Measurements from ENCODE around the gene AP1G2.

AP1G2 gene

DNA sequence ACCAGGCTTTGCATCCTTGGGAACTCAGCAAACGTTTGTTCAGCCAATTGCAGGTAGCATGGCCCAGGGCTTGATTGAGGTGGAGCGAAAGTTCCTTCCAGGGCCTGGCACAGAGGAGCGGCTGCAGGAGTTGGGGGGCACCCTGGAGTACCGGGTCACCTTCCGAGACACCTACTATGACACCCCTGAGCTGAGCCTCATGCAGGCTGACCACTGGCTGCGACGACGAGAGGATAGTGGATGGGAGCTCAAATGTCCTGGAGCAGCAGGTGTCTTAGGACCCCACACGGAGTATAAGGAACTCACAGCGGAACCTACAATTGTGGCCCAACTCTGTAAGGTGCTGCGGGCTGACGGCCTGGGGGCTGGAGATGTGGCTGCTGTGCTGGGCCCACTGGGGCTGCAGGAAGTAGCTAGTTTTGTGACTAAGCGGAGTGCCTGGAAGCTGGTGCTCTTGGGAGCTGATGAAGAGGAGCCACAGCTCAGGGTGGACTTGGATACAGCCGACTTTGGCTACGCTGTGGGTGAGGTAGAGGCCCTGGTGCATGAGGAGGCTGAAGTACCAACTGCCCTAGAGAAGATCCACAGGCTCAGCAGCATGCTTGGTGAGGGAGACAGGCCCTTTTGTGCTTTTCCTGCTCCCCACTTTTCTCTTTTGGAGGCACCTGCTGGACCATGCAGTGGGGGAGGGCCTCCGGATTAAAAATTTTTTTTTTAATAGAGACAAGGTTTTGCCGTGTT lies 10.7 kb downstream of the AP1G2 start:
- DNase-seq, result no peak

DNA sequence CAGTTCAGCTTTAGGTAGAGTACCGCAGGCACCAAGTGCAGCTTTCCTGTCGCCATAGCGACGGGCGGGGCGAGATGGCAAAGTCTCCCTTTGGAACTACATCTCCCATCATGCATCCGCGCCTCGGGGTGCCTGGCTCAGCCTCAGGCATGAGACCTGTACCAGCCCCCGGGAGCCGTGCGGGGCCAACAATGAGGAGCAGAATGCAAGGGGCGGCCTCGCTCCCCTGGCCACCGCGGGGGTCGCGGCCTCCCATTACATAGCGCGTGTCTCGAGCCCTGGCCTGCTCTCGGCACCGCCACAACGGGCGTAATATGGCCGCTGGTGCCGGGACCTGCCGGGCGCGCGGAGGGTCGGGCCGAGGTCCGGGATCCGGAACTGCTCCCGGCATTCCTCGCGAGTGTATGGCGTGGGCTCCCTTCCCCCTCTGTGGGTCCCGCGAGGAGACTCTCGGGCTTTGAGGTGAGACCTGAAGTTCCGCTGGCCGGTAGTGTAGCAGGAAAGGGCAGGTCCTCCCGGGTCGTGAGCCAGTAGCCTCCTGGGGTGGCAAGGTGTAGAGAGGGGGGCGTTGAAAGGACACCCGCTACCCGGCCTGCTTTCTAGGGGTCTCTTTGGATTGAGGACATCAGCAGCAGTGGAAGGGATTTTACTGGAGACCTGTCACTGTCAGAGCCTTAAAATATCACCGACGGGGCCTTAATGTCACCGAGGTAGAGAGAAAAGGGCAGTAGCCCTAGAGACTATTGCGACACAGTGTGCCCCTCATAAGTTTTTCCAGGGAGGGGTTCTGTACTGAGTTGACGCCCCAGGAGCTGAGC lies 11.5 kb downstream of the AP1G2 start, which contains the start of gene THTPA:
TSS of gene THTPA (plus strand) at position 390 of the 818 bp plus-strand sequence. CDS start 487 bp downstream, outside the sequence.
- peak; percentile 89 to 92 for DNase-seq

GRCh38 chr14:23555533-23555881 lies 12.1 kb downstream of the AP1G2 start:
- no peak for DNase-seq

DNA sequence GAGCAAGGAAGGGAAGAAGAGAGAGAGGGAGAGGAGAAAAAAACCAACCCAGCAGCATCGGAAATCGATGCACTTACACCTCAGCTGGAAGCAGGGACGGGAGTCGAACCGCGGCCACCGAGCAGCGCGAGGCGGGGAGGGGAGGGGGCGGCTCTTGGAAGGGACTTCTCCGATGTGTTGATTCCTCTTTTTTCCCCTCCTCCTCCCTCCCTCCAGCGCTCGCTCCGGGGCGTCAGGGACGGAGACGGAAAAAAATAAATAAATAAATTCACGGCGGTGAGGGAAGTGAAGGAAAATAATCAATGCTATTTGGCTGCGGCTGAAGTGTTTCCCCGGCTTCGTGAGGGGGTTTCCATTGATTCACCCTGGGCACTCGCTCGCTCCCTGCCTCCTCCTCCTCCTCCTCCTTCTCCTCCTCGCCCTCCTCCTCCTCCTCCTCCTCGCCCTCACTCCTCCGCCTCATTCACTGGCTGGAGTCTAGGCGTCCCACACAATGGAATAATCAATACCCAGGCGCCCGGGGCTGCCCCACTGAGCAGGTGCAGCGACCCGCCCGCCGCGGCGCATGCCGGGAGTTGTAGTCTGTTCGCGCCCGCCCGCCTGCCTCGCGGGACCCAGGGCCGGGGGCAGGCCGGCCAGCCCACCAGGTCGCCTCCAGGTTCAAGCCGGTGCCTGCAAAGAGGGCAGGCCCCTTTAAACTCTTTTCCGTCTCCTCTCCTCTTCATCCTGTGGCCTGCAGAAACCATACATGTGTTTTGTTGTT lies 16.1 kb downstream of the AP1G2 start, which contains the start of gene ZFHX2:
TSS of gene ZFHX2 (minus strand) at position 500 of the 763 bp plus-strand sequence. CDS start 16,440 bp downstream, outside the sequence.
- peak; percentile 35 to 59 for DNase-seq

DNA sequence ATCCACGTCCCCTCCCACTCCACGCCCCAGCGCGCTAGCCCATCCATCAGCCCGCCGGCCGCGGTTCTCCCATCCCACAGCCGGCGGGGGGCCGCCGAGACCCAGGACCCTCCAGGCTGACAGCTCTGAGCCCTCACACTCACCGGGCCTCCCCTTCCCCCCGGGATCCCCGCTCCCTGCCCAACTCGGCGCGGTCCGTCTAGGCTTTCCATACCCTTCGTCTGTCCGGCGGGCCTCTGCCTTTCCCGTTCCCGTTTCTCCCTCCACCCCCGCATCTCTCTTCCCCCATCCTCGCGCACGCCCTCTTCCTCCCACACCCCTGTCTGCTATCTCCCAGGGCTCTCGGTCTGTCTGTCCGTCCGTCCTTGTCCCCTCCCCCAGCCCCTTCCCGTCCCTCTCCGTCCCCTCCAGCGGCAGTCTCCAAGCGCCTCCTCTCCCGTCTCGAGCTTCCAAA lies 16.8 kb downstream of the AP1G2 start:
- no peak for DNase-seq

GRCh38 chr14:23550131-23550811 lies 17.3 kb downstream of the AP1G2 start:
- DNase-seq, result no peak

GRCh38 chr14:23548351-23549318 lies 19.0 kb downstream of the AP1G2 start:
- no peak for DNase-seq

DNA sequence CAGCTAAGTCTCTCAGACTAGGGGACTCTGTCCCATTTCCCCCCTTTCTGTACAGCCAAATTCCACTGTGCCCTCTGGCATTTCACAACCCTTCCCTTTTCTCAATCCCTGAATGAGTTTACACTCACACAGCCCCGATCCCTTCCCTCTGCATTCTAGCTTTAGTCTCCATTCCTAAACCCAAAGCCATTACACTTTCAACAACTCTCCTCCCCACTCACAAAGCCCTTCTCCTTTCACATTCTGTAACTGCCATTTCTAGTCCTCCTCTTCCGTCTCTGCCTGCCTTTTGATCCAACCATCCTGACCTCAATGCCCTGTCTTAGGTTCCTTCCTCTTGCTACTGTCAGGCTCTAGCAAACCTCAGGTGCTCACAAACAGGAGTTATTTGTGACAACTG lies 19.7 kb downstream of the AP1G2 start:
- no peak for DNase-seq

DNA sequence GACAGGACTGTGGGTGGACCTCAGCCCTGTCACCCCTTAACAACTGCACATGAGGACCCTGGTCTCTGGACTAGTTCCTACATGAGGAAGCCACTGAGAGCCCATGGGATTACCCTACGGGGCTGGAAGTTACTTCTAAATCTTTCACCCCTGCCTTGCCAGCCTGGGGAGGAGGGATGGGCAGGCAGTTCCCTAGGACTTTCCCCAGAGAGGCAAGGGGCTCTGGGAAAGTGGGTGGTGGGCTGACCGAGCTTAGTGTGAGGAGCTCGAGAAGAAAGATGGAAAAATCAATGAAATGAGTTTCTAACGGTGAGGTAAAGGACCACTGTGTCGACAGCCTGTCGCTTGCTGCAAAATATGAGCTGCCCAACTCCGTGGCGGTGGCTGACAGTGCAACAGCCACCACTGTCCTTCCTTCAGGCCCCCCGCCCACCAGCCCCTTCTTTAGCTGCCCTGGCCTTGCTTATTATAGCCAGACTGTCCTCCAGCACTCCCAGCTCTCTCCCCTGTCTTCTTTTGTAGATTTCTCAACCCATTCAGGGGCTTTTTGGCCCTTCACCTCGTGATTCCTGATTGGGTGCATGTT lies 21.0 kb downstream of the AP1G2 start:
- no peak for DNase-seq

- no peak for DNase-seq
These were observed 21.7 kb downstream of the AP1G2 start for GRCh38 chr14:23545740-23546365.

- DNase-seq, result peak in 1 of 2 donors; percentile 22
These were observed 22.8 kb downstream of the AP1G2 start for GRCh38 chr14:23544511-23545447.

- no peak for DNase-seq
These were observed 24.2 kb downstream of the AP1G2 start for GRCh38 chr14:23543403-23543802.

DNA sequence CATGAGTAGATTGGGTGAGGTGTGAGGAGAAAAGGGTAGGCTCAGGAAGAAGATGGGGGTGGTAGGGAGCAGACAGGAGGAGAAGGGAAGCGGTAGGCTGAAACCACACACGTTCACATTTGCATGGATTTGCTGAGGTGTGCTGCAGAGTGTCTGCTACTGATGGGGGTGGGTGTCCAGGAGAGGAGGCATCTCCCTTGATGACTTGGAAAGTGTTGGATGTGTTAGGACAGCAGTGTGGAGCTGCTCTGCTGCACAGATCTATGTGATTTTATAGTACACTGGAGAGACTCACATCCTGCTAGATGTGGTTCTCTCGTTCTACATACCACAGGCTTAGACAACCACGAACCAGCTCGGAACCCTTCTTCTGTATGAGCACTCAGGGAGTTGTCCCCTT lies 25.3 kb downstream of the AP1G2 start:
- DNase-seq, result no peak

DNA sequence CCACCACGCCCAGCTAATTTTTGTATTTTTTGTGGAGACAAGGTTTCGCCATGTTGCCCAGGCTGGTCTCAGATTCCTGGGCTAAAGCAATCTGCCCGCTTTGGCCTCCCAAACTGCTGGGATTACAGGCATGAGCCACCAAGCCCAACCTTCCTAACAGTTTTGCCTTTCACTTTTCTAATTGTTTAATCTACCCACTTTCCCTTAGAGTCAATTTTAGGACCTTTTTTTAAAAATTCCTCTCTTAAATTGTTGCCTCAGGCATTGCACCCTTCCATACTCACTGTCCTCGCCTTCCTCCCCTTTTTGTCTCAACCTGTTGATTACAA lies 27.5 kb downstream of the AP1G2 start:
- DNase-seq, result no peak

GRCh38 chr14:23539248-23540140 lies 28.1 kb downstream of the AP1G2 start:
- DNase-seq, result peak; percentile 31 to 48

DNA sequence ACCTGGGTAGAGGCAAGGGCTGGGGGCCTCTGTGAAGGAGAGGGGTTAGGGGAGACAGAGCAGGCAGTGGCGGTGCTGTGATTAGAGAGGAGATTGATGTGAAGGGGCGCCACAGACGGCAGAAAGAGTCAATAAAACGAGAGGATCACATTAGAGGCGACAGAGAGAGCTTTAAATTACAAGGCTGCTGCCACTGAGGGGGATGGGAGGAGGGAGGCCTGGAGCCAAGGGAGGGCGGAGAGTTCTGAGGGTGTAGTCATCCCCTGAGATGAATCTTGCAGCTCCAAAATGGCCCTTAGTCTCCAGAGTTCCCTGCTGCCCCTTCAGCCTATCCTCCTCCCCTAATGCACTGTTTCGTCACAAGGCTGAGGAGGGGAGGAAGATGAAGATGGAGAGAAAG lies 28.8 kb downstream of the AP1G2 start:
- no peak for DNase-seq

GRCh38 chr14:23538050-23538718 lies 29.4 kb downstream of the AP1G2 start:
- DNase-seq, result no peak
